C4-2B (cell line): Measurements from ENCODE around the gene PSMC4.
"Not testable (repeated sequence)": the region's sequence is repeated elsewhere in the genome, so short reads cannot be mapped to it uniquely, and the experiment has no call there.

ENCODE experiments used
- H3K27ac ChIP-seq: fragments of 450-650 bp; 2 replicates; pipeline ENCODE4 v1.5.1; 2017
- ZFX ChIP-seq: fragments of 450-650 bp; IDR thresholded peaks from 2 replicates; pipeline ENCODE4 v1.6.1; 2017
- TF ChIP-seq, protein P1 (sequence below): fragments of 450-650 bp; conservative IDR thresholded peaks from 2 replicates; pipeline ENCODE4 v1.5.1; 2017; ENCODE audit warnings: mild to moderate bottlenecking

Gene PSMC4

DNA sequence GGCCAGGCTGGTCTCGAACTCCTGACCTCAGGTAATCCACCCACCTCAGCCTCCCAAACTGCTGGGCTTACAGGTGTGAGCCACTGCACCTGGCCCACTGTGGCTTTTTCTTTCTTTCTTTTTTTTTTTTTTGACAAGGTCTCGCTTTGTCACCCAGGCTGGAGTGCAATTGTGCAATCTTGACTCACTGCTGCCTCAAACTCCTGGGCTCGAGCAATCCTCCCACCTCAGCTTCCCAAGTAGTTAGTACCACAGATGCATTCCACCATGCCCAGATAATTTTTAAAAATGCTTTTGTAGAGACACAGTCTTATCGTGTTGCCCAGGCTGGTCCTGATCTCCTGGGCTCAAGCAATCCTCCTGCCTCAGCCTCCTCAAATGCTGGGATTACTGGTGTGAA is 24.4 kb upstream of the PSMC4 start:
- TF ChIP-seq, protein P1, sequence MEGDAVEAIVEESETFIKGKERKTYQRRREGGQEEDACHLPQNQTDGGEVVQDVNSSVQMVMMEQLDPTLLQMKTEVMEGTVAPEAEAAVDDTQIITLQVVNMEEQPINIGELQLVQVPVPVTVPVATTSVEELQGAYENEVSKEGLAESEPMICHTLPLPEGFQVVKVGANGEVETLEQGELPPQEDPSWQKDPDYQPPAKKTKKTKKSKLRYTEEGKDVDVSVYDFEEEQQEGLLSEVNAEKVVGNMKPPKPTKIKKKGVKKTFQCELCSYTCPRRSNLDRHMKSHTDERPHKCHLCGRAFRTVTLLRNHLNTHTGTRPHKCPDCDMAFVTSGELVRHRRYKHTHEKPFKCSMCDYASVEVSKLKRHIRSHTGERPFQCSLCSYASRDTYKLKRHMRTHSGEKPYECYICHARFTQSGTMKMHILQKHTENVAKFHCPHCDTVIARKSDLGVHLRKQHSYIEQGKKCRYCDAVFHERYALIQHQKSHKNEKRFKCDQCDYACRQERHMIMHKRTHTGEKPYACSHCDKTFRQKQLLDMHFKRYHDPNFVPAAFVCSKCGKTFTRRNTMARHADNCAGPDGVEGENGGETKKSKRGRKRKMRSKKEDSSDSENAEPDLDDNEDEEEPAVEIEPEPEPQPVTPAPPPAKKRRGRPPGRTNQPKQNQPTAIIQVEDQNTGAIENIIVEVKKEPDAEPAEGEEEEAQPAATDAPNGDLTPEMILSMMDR, result no peak
- no peak for TF ChIP-seq ZFX
- H3K27ac ChIP-seq, result no peak overlapping the region

DNA sequence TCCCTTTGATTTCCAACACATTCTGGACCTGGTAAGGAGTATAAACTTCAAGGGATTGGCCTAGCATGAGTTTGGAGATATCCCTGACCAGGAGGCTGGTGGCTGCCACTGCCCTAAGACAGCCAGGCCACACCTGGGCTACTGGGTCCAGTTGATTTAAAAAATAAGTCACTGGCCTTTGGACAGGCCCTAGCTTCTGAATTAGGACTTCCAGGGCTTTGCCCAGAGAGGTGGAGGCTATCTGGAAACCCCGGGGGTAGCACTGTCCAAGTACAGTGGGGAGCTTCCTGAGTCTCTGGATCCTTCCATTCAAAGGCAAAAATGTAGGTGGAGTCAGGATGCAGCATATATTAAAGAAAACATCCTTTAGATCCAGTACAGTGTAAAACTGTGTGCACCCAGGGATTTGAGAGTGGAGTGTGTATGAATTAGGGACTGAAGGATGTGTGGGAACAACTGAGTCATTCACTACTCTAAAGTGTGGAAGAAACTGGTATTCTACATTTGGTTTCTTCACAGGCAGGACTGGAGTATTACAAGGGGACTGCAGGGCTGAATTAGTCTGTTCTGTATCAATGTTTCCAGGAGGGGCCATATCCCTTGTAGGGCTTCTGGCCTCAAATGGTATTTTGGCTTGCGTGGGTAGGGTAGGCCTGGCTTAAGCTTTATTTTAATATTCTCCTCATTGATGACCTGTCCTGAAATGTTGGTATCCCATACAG is 21.8 kb upstream of the PSMC4 start:
- TF ChIP-seq, protein P1, result no peak

DNA sequence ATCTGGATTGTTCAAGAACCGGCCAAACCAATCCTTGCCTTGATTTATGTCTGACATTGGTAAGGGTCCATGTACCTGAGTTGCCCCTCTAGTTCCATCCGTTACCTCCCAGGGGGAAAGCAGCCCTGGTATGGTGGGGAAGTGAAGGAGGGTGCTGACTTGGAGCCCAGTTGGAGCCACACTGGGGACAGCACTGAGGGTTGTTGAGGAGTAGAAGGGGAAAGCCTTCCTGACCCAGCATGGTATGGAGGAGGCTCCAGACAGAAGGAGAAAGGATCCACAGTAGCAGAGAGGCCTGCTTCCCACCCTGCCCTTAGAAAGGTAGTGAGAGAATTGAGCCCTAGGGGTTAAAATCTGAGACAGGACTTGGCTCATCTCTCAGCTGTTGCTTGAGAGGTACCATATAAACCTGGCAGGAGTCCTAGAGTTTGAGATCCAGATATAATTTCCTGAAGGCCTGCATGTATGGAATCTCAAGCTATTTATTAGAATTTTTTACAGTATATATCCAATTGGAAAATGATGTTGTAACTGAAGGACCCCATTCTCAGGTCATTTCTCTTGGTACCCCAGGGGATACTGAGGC is 19.8 kb upstream of the PSMC4 start:
- no peak overlapping the region for H3K27ac ChIP-seq
- TF ChIP-seq, protein P1, result no peak
- TF ChIP-seq ZFX, result no peak

More for the DNA sequence above, 21.8 kb upstream of the PSMC4 start:
- H3K27ac ChIP-seq, result no peak overlapping the region

DNA sequence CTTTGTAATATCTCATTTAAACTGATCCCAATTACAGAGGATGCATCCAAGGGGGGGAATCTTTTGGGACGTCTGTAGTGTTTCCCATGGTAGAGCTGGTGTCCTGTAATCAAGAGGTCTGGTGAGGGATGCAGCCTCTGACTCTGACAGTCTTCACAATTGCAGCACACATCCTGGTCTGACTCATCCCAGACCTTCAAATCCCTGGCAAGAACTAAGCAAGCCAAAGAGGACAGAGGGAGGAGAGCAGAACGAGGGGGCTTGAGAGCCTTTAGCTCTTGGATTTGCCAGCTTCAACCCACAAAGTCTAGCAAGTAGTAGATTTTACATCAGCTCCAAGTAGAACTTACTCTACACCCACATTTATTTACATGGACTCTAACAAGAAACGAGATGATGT is 19.3 kb upstream of the PSMC4 start:
- no peak overlapping the region for H3K27ac ChIP-seq
- no peak for TF ChIP-seq ZFX
- TF ChIP-seq, protein P1, result no peak

DNA sequence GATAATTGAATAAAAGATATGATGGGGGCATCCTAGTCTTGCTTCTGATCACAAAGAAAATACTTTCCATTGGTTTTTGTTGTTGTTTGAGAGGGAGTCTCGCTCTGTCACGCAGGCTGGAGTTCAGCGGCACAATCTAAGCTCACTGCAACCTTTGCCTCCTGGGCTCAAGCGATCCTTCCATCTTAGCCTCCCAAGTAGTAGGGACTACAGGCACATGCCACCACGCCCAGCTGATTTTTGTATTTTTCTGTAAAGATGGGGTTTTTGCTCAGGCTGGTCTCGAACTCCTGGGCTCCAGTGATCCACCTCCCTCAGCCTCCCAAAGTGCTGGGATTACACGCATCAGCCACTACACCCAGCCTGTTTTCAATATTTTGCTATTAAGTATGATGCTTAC is 17.1 kb upstream of the PSMC4 start:
- no peak overlapping the region for H3K27ac ChIP-seq
- TF ChIP-seq, protein P1, result no peak
- TF ChIP-seq ZFX, result no peak

DNA sequence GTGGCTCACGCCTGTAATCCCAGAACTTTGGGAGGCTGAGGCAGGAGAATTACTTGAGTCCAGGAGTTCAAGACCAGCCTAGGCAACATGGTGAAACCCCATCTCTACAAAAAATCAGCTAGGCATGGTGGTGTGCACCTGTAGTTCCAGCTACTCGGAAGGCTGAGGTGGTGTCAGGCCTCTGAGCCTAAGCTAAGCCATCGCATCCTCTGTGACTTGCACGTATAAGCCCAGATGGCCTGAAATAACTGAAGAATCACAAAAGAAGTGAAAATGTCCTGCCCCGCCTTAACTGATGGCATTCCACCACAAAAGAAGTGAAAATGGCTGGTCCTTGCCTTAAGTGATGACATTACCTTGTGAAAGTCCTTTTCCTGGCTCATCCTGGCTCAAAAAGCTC is 13.1 kb upstream of the PSMC4 start:
- not testable (repeated sequence) for H3K27ac ChIP-seq

DNA sequence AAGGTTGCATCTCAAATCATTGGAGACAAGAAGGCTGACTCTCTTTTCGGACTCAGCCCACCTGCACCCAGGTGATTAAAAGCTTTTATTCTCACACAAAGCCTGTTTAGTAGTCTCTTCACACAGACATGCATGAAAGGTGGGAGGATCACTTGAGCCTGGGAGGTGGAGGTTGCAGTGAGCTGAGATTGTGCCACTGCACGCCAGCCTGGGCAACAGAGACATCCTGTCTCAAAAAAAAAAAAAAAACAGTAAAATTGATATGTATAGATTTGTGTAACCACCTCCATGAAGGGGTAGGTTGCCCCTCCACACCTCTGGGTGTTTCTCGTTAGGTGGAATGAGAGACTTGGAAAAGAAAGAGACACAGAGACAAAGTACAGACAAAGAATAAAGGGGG is 12.0 kb upstream of the PSMC4 start:
- H3K27ac ChIP-seq, result not testable (repeated sequence)

DNA sequence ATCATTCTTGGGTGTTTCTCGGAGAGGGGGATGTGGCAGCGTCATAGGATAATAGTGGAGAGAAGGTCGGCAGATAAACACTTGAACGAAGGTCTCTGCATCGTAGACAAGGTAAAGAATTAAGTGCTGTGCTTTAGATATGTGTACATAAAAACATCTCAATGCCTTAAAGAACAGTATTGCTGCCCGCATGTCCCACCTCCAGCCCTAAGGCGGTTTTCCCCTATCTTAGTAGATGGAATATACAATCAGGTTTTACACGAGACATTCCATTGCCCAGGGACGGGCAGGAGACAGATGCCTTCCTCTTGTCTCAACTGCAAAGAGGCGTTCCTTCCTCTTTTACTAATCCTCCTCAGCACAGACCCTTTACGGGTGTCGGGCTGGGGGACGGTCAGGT is 11.6 kb upstream of the PSMC4 start:
- not testable (repeated sequence) for H3K27ac ChIP-seq

DNA sequence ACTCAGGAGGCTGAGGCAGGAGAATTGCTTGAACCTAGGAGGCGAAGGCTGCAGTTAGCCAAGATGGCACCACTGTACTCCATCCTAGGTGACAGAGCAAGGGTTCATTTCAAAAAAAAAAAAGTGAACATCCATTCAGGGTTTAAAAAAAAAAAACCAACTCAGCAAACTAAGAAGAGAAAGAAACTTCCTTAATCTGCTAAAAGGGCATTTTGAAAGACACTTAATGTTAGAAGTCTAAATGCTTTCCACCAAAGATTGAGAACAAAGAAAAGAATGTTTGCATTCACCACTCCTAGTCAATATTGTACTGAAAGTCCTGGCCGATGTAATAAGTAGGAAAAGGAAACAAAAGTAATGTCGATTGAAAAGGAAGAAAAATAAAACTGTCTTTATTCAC is 7.1 kb upstream of the PSMC4 start:
- no peak overlapping the region for H3K27ac ChIP-seq
- TF ChIP-seq, protein P1, result no peak
- no peak for TF ChIP-seq ZFX
